Measurements from ENCODE around the gene COQ8A.

DNA sequence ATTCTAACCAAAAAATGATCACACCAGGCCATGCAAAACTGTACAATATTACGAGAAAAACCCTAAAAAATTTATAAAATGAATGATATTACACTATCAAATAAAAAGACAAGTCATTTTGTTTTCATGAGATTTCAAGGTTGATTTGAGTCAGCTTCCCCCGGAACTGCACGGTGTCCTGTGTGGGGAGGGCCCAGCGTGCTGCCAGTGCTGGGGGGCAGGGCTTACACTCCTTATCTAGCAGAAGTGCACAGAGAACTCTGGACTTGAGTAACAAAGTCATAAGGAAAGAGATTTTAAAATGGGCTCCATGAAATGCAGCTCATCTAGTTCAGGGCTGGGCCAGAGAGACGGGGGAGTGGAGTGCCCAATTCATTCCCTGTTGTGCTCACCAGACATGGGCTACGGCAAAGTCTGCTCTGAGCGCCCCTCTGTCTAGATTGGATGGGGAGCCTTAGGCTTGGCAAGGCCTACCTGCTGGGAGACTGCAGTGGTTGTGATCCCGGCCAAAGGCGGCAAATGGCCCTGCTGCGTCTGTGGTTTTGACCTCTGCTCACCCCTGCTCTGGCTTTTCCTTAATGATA is 50.1 kb downstream of the COQ8A start:
- TF ChIP-seq, protein P1, sequence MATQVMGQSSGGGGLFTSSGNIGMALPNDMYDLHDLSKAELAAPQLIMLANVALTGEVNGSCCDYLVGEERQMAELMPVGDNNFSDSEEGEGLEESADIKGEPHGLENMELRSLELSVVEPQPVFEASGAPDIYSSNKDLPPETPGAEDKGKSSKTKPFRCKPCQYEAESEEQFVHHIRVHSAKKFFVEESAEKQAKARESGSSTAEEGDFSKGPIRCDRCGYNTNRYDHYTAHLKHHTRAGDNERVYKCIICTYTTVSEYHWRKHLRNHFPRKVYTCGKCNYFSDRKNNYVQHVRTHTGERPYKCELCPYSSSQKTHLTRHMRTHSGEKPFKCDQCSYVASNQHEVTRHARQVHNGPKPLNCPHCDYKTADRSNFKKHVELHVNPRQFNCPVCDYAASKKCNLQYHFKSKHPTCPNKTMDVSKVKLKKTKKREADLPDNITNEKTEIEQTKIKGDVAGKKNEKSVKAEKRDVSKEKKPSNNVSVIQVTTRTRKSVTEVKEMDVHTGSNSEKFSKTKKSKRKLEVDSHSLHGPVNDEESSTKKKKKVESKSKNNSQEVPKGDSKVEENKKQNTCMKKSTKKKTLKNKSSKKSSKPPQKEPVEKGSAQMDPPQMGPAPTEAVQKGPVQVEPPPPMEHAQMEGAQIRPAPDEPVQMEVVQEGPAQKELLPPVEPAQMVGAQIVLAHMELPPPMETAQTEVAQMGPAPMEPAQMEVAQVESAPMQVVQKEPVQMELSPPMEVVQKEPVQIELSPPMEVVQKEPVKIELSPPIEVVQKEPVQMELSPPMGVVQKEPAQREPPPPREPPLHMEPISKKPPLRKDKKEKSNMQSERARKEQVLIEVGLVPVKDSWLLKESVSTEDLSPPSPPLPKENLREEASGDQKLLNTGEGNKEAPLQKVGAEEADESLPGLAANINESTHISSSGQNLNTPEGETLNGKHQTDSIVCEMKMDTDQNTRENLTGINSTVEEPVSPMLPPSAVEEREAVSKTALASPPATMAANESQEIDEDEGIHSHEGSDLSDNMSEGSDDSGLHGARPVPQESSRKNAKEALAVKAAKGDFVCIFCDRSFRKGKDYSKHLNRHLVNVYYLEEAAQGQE (IDR thresholded peaks at IDR 0.05; ENCODE audit: low read depth), result no peak
- TF ChIP-seq EZH2phosphoT487 (IDR thresholded peaks at IDR 0.05; ENCODE audit: borderline replicate concordance) (no peak), ZNF274 (IDR thresholded peaks at IDR 0.05; ENCODE audit: low read depth, low read length) (no peak), POLR2A (IDR thresholded peaks at IDR 0.05; ENCODE audit: borderline replicate concordance, extremely low read depth, insufficient read depth, insufficient read length) (no peak), SIN3A (IDR thresholded peaks at IDR 0.05; ENCODE audit: low read depth) (no peak), SRF (IDR thresholded peaks at IDR 0.05; ENCODE audit: low read depth) (no peak)
- TF ChIP-seq, protein P2, sequence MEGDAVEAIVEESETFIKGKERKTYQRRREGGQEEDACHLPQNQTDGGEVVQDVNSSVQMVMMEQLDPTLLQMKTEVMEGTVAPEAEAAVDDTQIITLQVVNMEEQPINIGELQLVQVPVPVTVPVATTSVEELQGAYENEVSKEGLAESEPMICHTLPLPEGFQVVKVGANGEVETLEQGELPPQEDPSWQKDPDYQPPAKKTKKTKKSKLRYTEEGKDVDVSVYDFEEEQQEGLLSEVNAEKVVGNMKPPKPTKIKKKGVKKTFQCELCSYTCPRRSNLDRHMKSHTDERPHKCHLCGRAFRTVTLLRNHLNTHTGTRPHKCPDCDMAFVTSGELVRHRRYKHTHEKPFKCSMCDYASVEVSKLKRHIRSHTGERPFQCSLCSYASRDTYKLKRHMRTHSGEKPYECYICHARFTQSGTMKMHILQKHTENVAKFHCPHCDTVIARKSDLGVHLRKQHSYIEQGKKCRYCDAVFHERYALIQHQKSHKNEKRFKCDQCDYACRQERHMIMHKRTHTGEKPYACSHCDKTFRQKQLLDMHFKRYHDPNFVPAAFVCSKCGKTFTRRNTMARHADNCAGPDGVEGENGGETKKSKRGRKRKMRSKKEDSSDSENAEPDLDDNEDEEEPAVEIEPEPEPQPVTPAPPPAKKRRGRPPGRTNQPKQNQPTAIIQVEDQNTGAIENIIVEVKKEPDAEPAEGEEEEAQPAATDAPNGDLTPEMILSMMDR (IDR thresholded peaks at IDR 0.05 in 2 of 3, conservative IDR thresholded peaks at IDR 0.05 in 1 of 3; ENCODE audit: borderline replicate concordance in 1 of 3, insufficient read depth in 1 of 3, low read depth in 2 of 3, low read length in 2 of 3), result no peak
- TF ChIP-seq, protein P3, sequence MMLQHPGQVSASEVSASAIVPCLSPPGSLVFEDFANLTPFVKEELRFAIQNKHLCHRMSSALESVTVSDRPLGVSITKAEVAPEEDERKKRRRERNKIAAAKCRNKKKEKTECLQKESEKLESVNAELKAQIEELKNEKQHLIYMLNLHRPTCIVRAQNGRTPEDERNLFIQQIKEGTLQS (IDR thresholded peaks at IDR 0.05), result no peak
